DOHH2 (cell line): ENCODE data around the gene COPE.

Experiments
- EZH2phosphoT487 ChIP-seq: fragments of 200-600 bp; sonication (generic); IDR thresholded peaks from 2 replicates; pipeline ENCODE4 v1.6.1; 2017; ENCODE audit warnings: borderline replicate concordance, mild to moderate bottlenecking, antibody characterized with exemption, low read length, moderate library complexity, mixed read lengths
- TF ChIP-seq, protein P1 (sequence below): fragments of 200-600 bp; sonication (generic); IDR thresholded peaks from one replicate; pipeline ENCODE4 v1.5.1; 2014; ENCODE audit warnings: antibody characterized with exemption, mild to moderate bottlenecking, low read depth, low read length; ENCODE audit not compliant: poor library complexity, severe bottlenecking

DNA sequence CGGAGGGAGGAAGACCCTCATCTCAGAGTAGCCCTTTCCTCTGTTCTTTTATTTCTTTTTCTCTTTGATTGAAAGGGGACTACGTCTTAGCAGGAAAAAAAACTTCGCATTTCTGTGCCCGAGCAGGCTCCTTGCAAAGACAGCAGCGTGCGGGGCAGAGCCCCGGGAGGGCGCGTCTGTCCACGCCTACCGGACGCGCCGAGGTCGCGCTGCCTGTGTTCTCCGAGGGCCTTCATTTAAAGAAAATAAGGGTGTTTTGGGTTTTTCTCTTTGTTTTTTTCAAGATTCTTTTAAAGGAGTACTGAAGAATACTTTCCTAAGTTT, 52.4 kb downstream of the COPE start:
- TF ChIP-seq, protein P1, sequence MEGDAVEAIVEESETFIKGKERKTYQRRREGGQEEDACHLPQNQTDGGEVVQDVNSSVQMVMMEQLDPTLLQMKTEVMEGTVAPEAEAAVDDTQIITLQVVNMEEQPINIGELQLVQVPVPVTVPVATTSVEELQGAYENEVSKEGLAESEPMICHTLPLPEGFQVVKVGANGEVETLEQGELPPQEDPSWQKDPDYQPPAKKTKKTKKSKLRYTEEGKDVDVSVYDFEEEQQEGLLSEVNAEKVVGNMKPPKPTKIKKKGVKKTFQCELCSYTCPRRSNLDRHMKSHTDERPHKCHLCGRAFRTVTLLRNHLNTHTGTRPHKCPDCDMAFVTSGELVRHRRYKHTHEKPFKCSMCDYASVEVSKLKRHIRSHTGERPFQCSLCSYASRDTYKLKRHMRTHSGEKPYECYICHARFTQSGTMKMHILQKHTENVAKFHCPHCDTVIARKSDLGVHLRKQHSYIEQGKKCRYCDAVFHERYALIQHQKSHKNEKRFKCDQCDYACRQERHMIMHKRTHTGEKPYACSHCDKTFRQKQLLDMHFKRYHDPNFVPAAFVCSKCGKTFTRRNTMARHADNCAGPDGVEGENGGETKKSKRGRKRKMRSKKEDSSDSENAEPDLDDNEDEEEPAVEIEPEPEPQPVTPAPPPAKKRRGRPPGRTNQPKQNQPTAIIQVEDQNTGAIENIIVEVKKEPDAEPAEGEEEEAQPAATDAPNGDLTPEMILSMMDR = peak; percentile 54
- TF ChIP-seq EZH2phosphoT487 = no peak
